Testis (tissue), 3 donors: ENCODE data around the gene ZC3H6. TPM values are rescaled to one million over a fixed set of nuclear protein-coding genes. Genes with fewer than 3 reads are reported as not detected.

Experiments
- DNase-seq: peaks from one replicate; pipeline ENCODE4 v3.0.0-alpha.2; 2019
- H3K27ac ChIP-seq, 2 donors: fragments of 200-600 bp; sonication (generic); one replicate each; pipeline ENCODE4 v1.5.1; 2019
- H3K27me3 ChIP-seq: fragments of 200-600 bp; sonication (generic); one replicate; pipeline ENCODE4 v1.5.1; 2019
- H3K36me3 ChIP-seq: fragments of 200-600 bp; sonication (generic); one replicate; pipeline ENCODE4 v1.5.1; 2017; ENCODE audit warnings: low read depth; ENCODE audit errors: missing control alignments
- H3K4me1 ChIP-seq: fragments of 200-600 bp; sonication (generic); one replicate; pipeline ENCODE4 v1.5.1; 2019
- H3K4me3 ChIP-seq, 2 donors: fragments of 200-600 bp; sonication (generic); one replicate each; pipeline ENCODE4 v1.5.1; 2017 to 2019
- H3K9me3 ChIP-seq: fragments of 200-600 bp; sonication (generic); one replicate; pipeline ENCODE4 v1.5.1; 2017
- CTCF ChIP-seq, 3 experiments: fragments of 450-650 bp in 2 of 3; fragments of 200-600 bp in 1 of 3; sonication (generic) in 1 of 3; IDR thresholded peaks; one replicate each; pipeline ENCODE4 v1.5.1; 2016 to 2019; ENCODE audit warnings: antibody characterized with exemption in 3 of 3, mild to moderate bottlenecking in 2 of 3, moderate library complexity in 1 of 3
- POLR2A ChIP-seq: fragments of 450-650 bp; IDR thresholded peaks from one replicate; pipeline ENCODE4 v1.6.1; 2017; ENCODE audit warnings: antibody characterized with exemption, mild to moderate bottlenecking, moderate library complexity
- WGBS, 2 donors: methylation state at CpG; one replicate each; pipeline ENCODE4 v1.1.5; 2018; 5-methylcytosine and 5-hydroxymethylcytosine counted together
- intact Hi-C: fragments of 100-400 bp; cut with DNase I; formaldehyde crosslinking; loops from one replicate; pipeline ENCODE4 v1.15.1; 2023; ENCODE audit warnings: low total_unique reads
- polyA plus RNA-seq: library from polyadenylated mRNA; stranded (reverse); fragments of 350-450 nt; fragmentation: Illumina TruSeq; extraction: RNeasy Lipid Tissue Mini Kit (QIAGEN cat#74804); gene quantifications from one replicate; pipeline ENCODE4 v1.2.3, GENCODE V29; 2014; ENCODE audit warnings: low read depth, low replicate concordance; ENCODE audit not compliant: insufficient read depth
- total RNA-seq, 2 donors: library from RNA; depleted of rRNA; stranded (reverse); fragments of >200 nt; gene quantifications; one replicate each; pipeline ENCODE4 v1.2.3, GENCODE V29; 2016

ZC3H6 gene
- total and polyA plus RNA-seq, 3 donors from 2014 or later: 5.0 to 23.4 (median 10.9) TPM

- Histone ChIP-seq H3K27me3 (no peaks in the 10 kb centered on the region), H3K4me3 (no peak overlapping the region), H3K27ac (no peak overlapping the region), H3K36me3 (no peaks in the 10 kb centered on the region), H3K4me1 (no peaks in the 10 kb centered on the region), H3K9me3 (no peaks in the 10 kb centered on the region)
- TF ChIP-seq POLR2A: no peak
- TF ChIP-seq CTCF (IDR thresholded peaks at IDR 0.05): no peak
- no peak for DNase-seq
- 96 to 97% methylated on average over 4 of the region's 4 CpGs for WGBS, 2 donors
- intact Hi-C loops: no loop called here
Observed at GRCh38 chr2:112243233-112243632, 32.2 kb upstream of the ZC3H6 start.

GRCh38 chr2:112244854-112245253 lies 30.5 kb upstream of the ZC3H6 start:
- intact Hi-C loops: no loop called here
- 97 to 100% methylated on average over 1 of the region's 1 CpG for WGBS, 2 donors
- no peak for DNase-seq
- Histone ChIP-seq H3K9me3 (no peaks in the 10 kb centered on the region), H3K4me3 (no peak overlapping the region), H3K36me3 (no peaks in the 10 kb centered on the region), H3K4me1 (no peaks in the 10 kb centered on the region), H3K27ac (no peak overlapping the region), H3K27me3 (no peaks in the 10 kb centered on the region)
- TF ChIP-seq CTCF (IDR thresholded peaks at IDR 0.05) (no peak), POLR2A (no peak)

- WGBS, 2 donors: 89 to 94% methylated on average over 3 of the region's 3 CpGs
- H3K4me3 ChIP-seq: no peak overlapping the region
- no peaks in the 10 kb centered on the region for H3K36me3 ChIP-seq
- no peak overlapping the region for H3K27ac ChIP-seq
- H3K9me3 ChIP-seq: no peaks in the 10 kb centered on the region
- intact Hi-C loops: no loop called here
- no peak for TF ChIP-seq POLR2A
- TF ChIP-seq CTCF (IDR thresholded peaks at IDR 0.05): no peak
- peaks cover 5% of the 10 kb centered on the region for H3K4me1 ChIP-seq
- no peak for DNase-seq
- no peaks in the 10 kb centered on the region for H3K27me3 ChIP-seq
Observed at GRCh38 chr2:112251271-112251670, 24.1 kb upstream of the ZC3H6 start.

GRCh38 chr2:112253261-112253815 lies 22.1 kb upstream of the ZC3H6 start:
- intact Hi-C loops: no loop called here
- no peak for DNase-seq
- H3K9me3 ChIP-seq: no peaks in the 10 kb centered on the region
- 64 to 75% methylated on average over 5 of the region's 5 CpGs for WGBS, 2 donors
- peaks cover 5% of the 10 kb centered on the region for H3K4me1 ChIP-seq
- H3K27me3 ChIP-seq: no peaks in the 10 kb centered on the region
- H3K36me3 ChIP-seq: no peaks in the 10 kb centered on the region
- TF ChIP-seq POLR2A (no peak), CTCF (IDR thresholded peaks at IDR 0.05) (no peak)
- H3K27ac ChIP-seq: no peak overlapping the region
- no peak overlapping the region for H3K4me3 ChIP-seq

- intact Hi-C loops: no loop called here
- Histone ChIP-seq H3K36me3 (no peaks in the 10 kb centered on the region), H3K27ac (peak within 1 kb of the TSS; percentile 69 to 88), H3K4me1 (peaks cover 5% of the 10 kb centered on the region), H3K4me3 (peak within 1 kb of the TSS; percentile 77 to 87), H3K9me3 (no peaks in the 10 kb centered on the region), H3K27me3 (no peaks in the 10 kb centered on the region)
- peak; percentile 94 for DNase-seq
- TF ChIP-seq POLR2A (peak; percentile 17), CTCF (IDR thresholded peaks at IDR 0.05) (no peak)
- WGBS, 2 donors: 0% methylated on average over 39 to 68 of the region's 68 CpGs
Observed at GRCh38 chr2:112254466-112255240, 20.7 kb upstream of the ZC3H6 start, which contains the start of gene ZC3H8. Gene ZC3H8 (minus strand): TSS chr2:112255042. CDS start chr2:112254981, 61 bp downstream.
